Astrocyte (in vitro differentiated cells and primary cell): ENCODE results near the gene DYNLL1. TPM values are rescaled to one million over a fixed set of nuclear protein-coding genes. Genes with fewer than 3 reads are reported as not detected.

Experiments
- DNase-seq: peaks from one replicate; pipeline ENCODE4 v3.0.0-alpha.2; 2010; ENCODE audit warnings: low read depth
- FAIRE-seq: peaks from 2 replicates; lab custom pipeline; 2011; peaks lifted over from hg19 to GRCh38; lab: Jason Lieb, UNC
- H2AFZ ChIP-seq: 2 replicates; pipeline ENCODE4 v1.6.0; 2012; ENCODE audit warnings: low read depth, low read length, inconsistent platforms
- H3K27ac ChIP-seq: 2 replicates; pipeline ENCODE4 v1.5.1; 2011; ENCODE audit warnings: low read depth, low read length, inconsistent platforms
- H3K27me3 ChIP-seq: 2 replicates; pipeline ENCODE4 v1.6.0; 2011; ENCODE audit warnings: low read length, inconsistent platforms; ENCODE audit not compliant: insufficient read depth
- H3K36me3 ChIP-seq: 2 replicates; pipeline ENCODE4 v1.5.1; 2011; ENCODE audit warnings: low read length, inconsistent platforms; ENCODE audit not compliant: insufficient read depth
- H3K4me1 ChIP-seq: 2 replicates; pipeline ENCODE4 v1.5.1; 2011; ENCODE audit warnings: low read length, inconsistent platforms; ENCODE audit not compliant: insufficient read depth
- H3K4me2 ChIP-seq: 2 replicates; pipeline ENCODE4 v1.6.0; 2012; ENCODE audit warnings: low read length, inconsistent platforms
- H3K4me3 ChIP-seq: 2 replicates; pipeline ENCODE4 v1.5.1; 2011; ENCODE audit warnings: low read depth, mild to moderate bottlenecking, low read length, inconsistent platforms; ENCODE audit not compliant: insufficient read depth
- H3K79me2 ChIP-seq: 2 replicates; pipeline ENCODE4 v1.6.0; 2012; ENCODE audit warnings: mild to moderate bottlenecking, low read length, inconsistent platforms; ENCODE audit not compliant: insufficient read depth
- H3K9ac ChIP-seq: 2 replicates; pipeline ENCODE4 v1.6.0; 2012; ENCODE audit warnings: mild to moderate bottlenecking, low read length, inconsistent platforms
- H3K9me3 ChIP-seq: 2 replicates; pipeline ENCODE4 v1.5.1; 2012; ENCODE audit warnings: low read depth, mild to moderate bottlenecking, low read length, inconsistent platforms; ENCODE audit not compliant: insufficient read depth
- H4K20me1 ChIP-seq: 2 replicates; pipeline ENCODE4 v1.6.0; 2012; ENCODE audit warnings: low read length, inconsistent platforms; ENCODE audit not compliant: insufficient read depth
- H3K27ac Mint-ChIP-seq: one replicate; pipeline ENCODE4 v1.8.0; 2021; ENCODE audit warnings: mild to moderate bottlenecking, mixed read lengths; ENCODE audit not compliant: unreplicated experiment
- H3K27me3 Mint-ChIP-seq: one replicate; pipeline ENCODE4 v1.8.0; 2021; ENCODE audit warnings: low read depth, mixed read lengths; ENCODE audit not compliant: unreplicated experiment
- H3K36me3 Mint-ChIP-seq: one replicate; pipeline ENCODE4 v1.8.0; 2021; ENCODE audit warnings: low read depth, mixed read lengths; ENCODE audit not compliant: unreplicated experiment
- H3K4me1 Mint-ChIP-seq: one replicate; pipeline ENCODE4 v1.8.0; 2021; ENCODE audit warnings: low read depth, mixed read lengths; ENCODE audit not compliant: unreplicated experiment
- H3K4me3 Mint-ChIP-seq: one replicate; pipeline ENCODE4 v1.8.0; 2021; ENCODE audit warnings: mild to moderate bottlenecking, moderate library complexity, mixed read lengths; ENCODE audit not compliant: unreplicated experiment
- H3K9me3 Mint-ChIP-seq: one replicate; pipeline ENCODE4 v1.8.0; 2021; ENCODE audit warnings: mild to moderate bottlenecking, mixed read lengths; ENCODE audit not compliant: unreplicated experiment
- CTCF ChIP-seq: IDR thresholded peaks from 2 replicates; pipeline ENCODE4 v1.5.1; 2011; ENCODE audit warnings: low read depth, mild to moderate bottlenecking, inconsistent platforms, low read length, moderate library complexity; ENCODE audit not compliant: insufficient read depth
- EZH2 ChIP-seq: IDR thresholded peaks from 2 replicates; pipeline ENCODE4 v1.6.1; 2012; ENCODE audit warnings: mild to moderate bottlenecking, low read length, inconsistent platforms; ENCODE audit not compliant: insufficient read depth
- total RNA-seq: library from RNA; stranded (reverse); gene quantifications from 2 replicates; pipeline ENCODE4 v1.2.1, GENCODE V29; 2021

The DYNLL1 gene
- total RNA-seq, 1 donor from 2014 or later, result 500 TPM

GRCh38 chr12:120463712-120464111 lies 32.2 kb upstream of the DYNLL1 start:
- Mint-ChIP-seq H3K4me1 (peaks cover 16% of the 10 kb centered on the region), H3K27ac (peak overlapping the region; percentile 47), H3K4me3 (no peak overlapping the region), H3K36me3 (peaks cover 9% of the 10 kb centered on the region), H3K9me3 (no peaks in the 10 kb centered on the region), H3K27me3 (no peaks in the 10 kb centered on the region)
- Histone ChIP-seq H3K4me1 (peaks cover 9% of the 10 kb centered on the region), H3K27ac (no peak overlapping the region), H4K20me1 (peaks cover 73% of the 10 kb centered on the region), H3K9me3 (no peaks in the 10 kb centered on the region), H3K4me3 (no peak overlapping the region), H3K79me2 (peaks cover 61% of the 10 kb centered on the region), H2AFZ (no peak overlapping the region), H3K36me3 (peaks cover 56% of the 10 kb centered on the region), H3K9ac (no peak overlapping the region), H3K4me2 (no peak overlapping the region), H3K27me3 (no peaks in the 10 kb centered on the region)
- DNase-seq (no peak), FAIRE-seq (no peak)
- TF ChIP-seq EZH2, result no peak
- TF ChIP-seq CTCF, result no peak

GRCh38 chr12:120465756-120466155 lies 30.2 kb upstream of the DYNLL1 start:
- H3K36me3 Mint-ChIP-seq, result peaks cover 9% of the 10 kb centered on the region

More at GRCh38 chr12:120465756-120466155, 30.2 kb upstream of the DYNLL1 start:
- Mint-ChIP-seq H3K9me3 (no peaks in the 10 kb centered on the region), H3K27ac (no peak overlapping the region), H3K27me3 (no peaks in the 10 kb centered on the region), H3K4me3 (peak overlapping the region; percentile 17), H3K4me1 (peaks cover 19% of the 10 kb centered on the region)
- TF ChIP-seq CTCF (no peak), EZH2 (no peak)
- no peaks in the 10 kb centered on the region for H3K27me3 ChIP-seq
- DNase-seq, result no peak
- H3K9ac ChIP-seq, result no peak overlapping the region
- no peak overlapping the region for H2AFZ ChIP-seq
- no peaks in the 10 kb centered on the region for H3K9me3 ChIP-seq
- FAIRE-seq, result no peak
- H3K36me3 ChIP-seq, result peaks cover 46% of the 10 kb centered on the region
- no peak overlapping the region for H3K27ac ChIP-seq
- H3K79me2 ChIP-seq, result peaks cover 79% of the 10 kb centered on the region
- H4K20me1 ChIP-seq, result peaks cover 69% of the 10 kb centered on the region
- H3K4me2 ChIP-seq, result no peak overlapping the region
- peaks cover 9% of the 10 kb centered on the region for H3K4me1 ChIP-seq
- H3K4me3 ChIP-seq, result no peak overlapping the region
